Urothelium cell line (cell line): ENCODE results near the gene PARVB.

Experiments
- DNase-seq: peaks from one replicate; pipeline ENCODE4 v3.0.0; 2011; ENCODE audit warnings: low spot score, mixed read lengths
- FAIRE-seq: peaks from 2 replicates; lab custom pipeline; 2011; peaks lifted over from hg19 to GRCh38; lab: Jason Lieb, UNC

The PARVB gene

GRCh38 chr22:44025171-44026065 is 1.3 kb downstream of the PARVB start:
- FAIRE-seq = no peak

GRCh38 chr22:44026066-44026629 is 2.0 kb downstream of the PARVB start:
- no peak for DNase-seq

More at GRCh38 chr22:44025171-44026065, 1.3 kb downstream of the PARVB start:
- DNase-seq = no peak

GRCh38 chr22:44026630-44027511 is 2.8 kb downstream of the PARVB start:
- FAIRE-seq (no peak), DNase-seq (no peak)

More at GRCh38 chr22:44026066-44026629, 2.0 kb downstream of the PARVB start:
- no peak for FAIRE-seq

- FAIRE-seq (no peak), DNase-seq (no peak)
These were observed 4.0 kb downstream of the PARVB start for GRCh38 chr22:44028091-44028490.

- DNase-seq (no peak), FAIRE-seq (no peak)
These were observed 5.0 kb downstream of the PARVB start for GRCh38 chr22:44029069-44029468.

GRCh38 chr22:44030051-44030701 is 6.1 kb downstream of the PARVB start:
- no peak for DNase-seq

GRCh38 chr22:44030702-44031082 is 6.6 kb downstream of the PARVB start:
- FAIRE-seq = no peak
- no peak for DNase-seq

More at GRCh38 chr22:44030051-44030701, 6.1 kb downstream of the PARVB start:
- no peak for FAIRE-seq

GRCh38 chr22:44031158-44031952 is 7.3 kb downstream of the PARVB start:
- FAIRE-seq = no peak
- DNase-seq = no peak

GRCh38 chr22:44032126-44032730 is 8.1 kb downstream of the PARVB start:
- DNase-seq = no peak
- no peak for FAIRE-seq

GRCh38 chr22:44033287-44033686 is 9.2 kb downstream of the PARVB start:
- FAIRE-seq (no peak), DNase-seq (no peak)

- no peak for DNase-seq
- no peak for FAIRE-seq
These were observed 9.6 kb downstream of the PARVB start for GRCh38 chr22:44033694-44034093.

- FAIRE-seq = peak; percentile 96
- peak; percentile 92 for DNase-seq
These were observed 13.6 kb downstream of the PARVB start for GRCh38 chr22:44037519-44038375.

GRCh38 chr22:44039566-44040171 is 15.6 kb downstream of the PARVB start:
- DNase-seq = no peak
- no peak for FAIRE-seq

- no peak for DNase-seq
- FAIRE-seq = no peak
These were observed 18.4 kb downstream of the PARVB start for GRCh38 chr22:44042249-44043218.

GRCh38 chr22:44045145-44045544 is 21.0 kb downstream of the PARVB start:
- FAIRE-seq (peak; percentile 23), DNase-seq (no peak)

- FAIRE-seq (no peak), DNase-seq (no peak)
These were observed 22.5 kb downstream of the PARVB start for GRCh38 chr22:44046485-44047141.
